BLaER1 (cell line): ENCODE results near the gene MIGA1.

Experiments used
- H3K27ac ChIP-seq: shearing (Covaris generic); formaldehyde crosslinking; 2 replicates; pipeline ENCODE4 v1.8.1; 2022
- H3K27me3 ChIP-seq: shearing (Covaris generic); formaldehyde crosslinking; 2 replicates; pipeline ENCODE4 v1.8.1; 2022
- H3K36me3 ChIP-seq: shearing (Covaris generic); formaldehyde crosslinking; 2 replicates; pipeline ENCODE4 v1.8.1; 2022
- H3K4me1 ChIP-seq: shearing (Covaris generic); formaldehyde crosslinking; 2 replicates; pipeline ENCODE4 v1.8.1; 2022
- H3K4me2 ChIP-seq: shearing (Covaris generic); formaldehyde crosslinking; 2 replicates; pipeline ENCODE4 v1.8.1; 2022
- H3K4me3 ChIP-seq: shearing (Covaris generic); formaldehyde crosslinking; 2 replicates; pipeline ENCODE4 v1.8.1; 2022
- H3K9ac ChIP-seq: shearing (Covaris generic); formaldehyde crosslinking; 2 replicates; pipeline ENCODE4 v1.8.1; 2022
- H3K9me3 ChIP-seq: shearing (Covaris generic); formaldehyde crosslinking; 2 replicates; pipeline ENCODE4 v1.8.1; 2022
- H4K20me1 ChIP-seq: shearing (Covaris generic); formaldehyde crosslinking; 2 replicates; pipeline ENCODE4 v1.8.1; 2022
- Cebpa-rat ChIP-seq: shearing (Covaris generic); IDR thresholded peaks from 2 replicates; pipeline ENCODE4 v1.8.1; 2022

MIGA1 gene

DNA sequence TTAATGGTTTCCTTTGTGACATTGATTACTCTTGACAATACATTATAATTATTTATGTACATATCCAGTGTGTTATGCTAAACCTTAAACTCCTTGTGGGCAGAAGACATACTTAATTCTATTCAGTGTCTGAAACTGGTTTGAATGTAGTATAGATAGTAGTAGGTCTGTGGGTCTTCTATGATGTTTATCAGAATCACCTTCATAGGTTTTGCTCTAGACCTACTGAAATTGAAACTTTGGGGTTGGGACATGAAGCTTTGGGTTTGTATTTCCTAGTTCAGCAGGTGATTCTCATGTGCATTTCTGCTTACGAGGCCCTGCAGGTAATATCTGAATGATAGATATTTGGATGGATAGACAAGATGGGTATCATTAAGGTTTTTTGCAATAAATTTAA lies 48.6 kb downstream of the MIGA1 start:
- Histone ChIP-seq H3K27me3 (no peaks in the 10 kb centered on the region), H3K36me3 (peaks cover 42% of the 10 kb centered on the region), H3K4me1 (peaks cover 8% of the 10 kb centered on the region), H3K4me3 (no peak overlapping the region), H3K9me3 (no peaks in the 10 kb centered on the region), H3K9ac (no peak overlapping the region), H3K27ac (no peak overlapping the region), H4K20me1 (no peaks in the 10 kb centered on the region), H3K4me2 (no peak overlapping the region)
- TF ChIP-seq Cebpa-rat: no peak

GRCh38 chr1:77829851-77830250 lies 50.4 kb downstream of the MIGA1 start:
- Histone ChIP-seq H3K36me3 (peaks cover 38% of the 10 kb centered on the region), H3K9me3 (no peaks in the 10 kb centered on the region), H3K4me1 (peaks cover 8% of the 10 kb centered on the region), H3K27me3 (no peaks in the 10 kb centered on the region), H3K4me3 (no peak overlapping the region), H4K20me1 (no peaks in the 10 kb centered on the region), H3K4me2 (0 out of 2 replicates have a peak overlapping the region, but pooled peaks have one; percentile 2), H3K27ac (no peak overlapping the region), H3K9ac (no peak overlapping the region)
- no peak for TF ChIP-seq Cebpa-rat

DNA sequence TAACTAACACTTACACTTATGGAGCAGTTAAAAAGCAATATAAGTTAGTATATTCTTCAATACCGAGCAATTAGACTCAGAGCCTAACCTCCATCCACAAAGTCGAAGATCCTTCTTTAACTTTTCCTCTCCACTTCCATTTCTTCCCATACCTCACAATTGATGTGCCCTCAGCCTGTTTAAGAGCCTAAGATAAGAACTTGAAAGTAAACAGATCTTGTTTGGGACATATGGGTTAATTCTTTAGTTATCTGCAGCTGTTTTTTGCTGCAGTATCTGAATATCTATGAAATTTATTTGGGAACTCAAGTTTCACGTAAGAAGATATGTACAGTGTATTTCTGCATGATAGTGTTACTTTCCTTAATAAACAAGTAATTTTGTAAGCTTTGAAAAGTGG lies 51.5 kb downstream of the MIGA1 start:
- no peaks in the 10 kb centered on the region for H4K20me1 ChIP-seq
- H3K36me3 ChIP-seq: peaks cover 33% of the 10 kb centered on the region
- TF ChIP-seq Cebpa-rat: no peak
- peaks cover 8% of the 10 kb centered on the region for H3K4me1 ChIP-seq
- H3K4me3 ChIP-seq: no peak overlapping the region
- no peaks in the 10 kb centered on the region for H3K27me3 ChIP-seq
- no peak overlapping the region for H3K9ac ChIP-seq
- no peaks in the 10 kb centered on the region for H3K9me3 ChIP-seq
- no peak overlapping the region for H3K4me2 ChIP-seq
- no peak overlapping the region for H3K27ac ChIP-seq

DNA sequence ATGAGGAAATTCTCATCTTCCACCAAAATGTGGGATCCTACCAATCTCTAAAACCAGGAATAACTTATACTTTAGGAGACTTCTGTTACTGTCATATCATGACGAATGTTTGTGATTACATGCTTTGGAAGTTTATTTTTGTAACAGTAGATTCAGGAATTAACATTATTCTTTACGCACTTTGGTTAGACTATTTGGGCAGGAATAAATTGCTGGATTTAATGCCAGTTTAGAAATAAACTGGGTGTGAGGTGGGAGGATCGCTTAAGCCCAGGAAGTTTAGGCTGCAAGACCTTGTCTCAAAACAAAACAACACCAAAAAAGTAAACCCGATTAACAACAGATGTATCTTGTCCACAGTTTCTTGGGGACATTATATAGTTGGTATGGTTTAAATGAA lies 52.1 kb downstream of the MIGA1 start:
- TF ChIP-seq Cebpa-rat: no peak
- H3K4me1 ChIP-seq: peaks cover 8% of the 10 kb centered on the region
- H3K27ac ChIP-seq: no peak overlapping the region
- H3K27me3 ChIP-seq: no peaks in the 10 kb centered on the region
- no peak overlapping the region for H3K4me3 ChIP-seq
- H4K20me1 ChIP-seq: no peaks in the 10 kb centered on the region
- no peak overlapping the region for H3K4me2 ChIP-seq
- peaks cover 29% of the 10 kb centered on the region for H3K36me3 ChIP-seq
- no peaks in the 10 kb centered on the region for H3K9me3 ChIP-seq
- H3K9ac ChIP-seq: no peak overlapping the region

GRCh38 chr1:77831976-77832711 lies 52.7 kb downstream of the MIGA1 start:
- H3K4me2 ChIP-seq: no peak overlapping the region
- no peak overlapping the region for H3K4me3 ChIP-seq
- no peaks in the 10 kb centered on the region for H3K27me3 ChIP-seq
- TF ChIP-seq Cebpa-rat: no peak
- peaks cover 8% of the 10 kb centered on the region for H3K4me1 ChIP-seq
- H3K36me3 ChIP-seq: peaks cover 23% of the 10 kb centered on the region
- no peak overlapping the region for H3K9ac ChIP-seq
- H3K27ac ChIP-seq: no peak overlapping the region
- H3K9me3 ChIP-seq: no peaks in the 10 kb centered on the region
- no peaks in the 10 kb centered on the region for H4K20me1 ChIP-seq

- peaks cover 8% of the 10 kb centered on the region for H3K4me1 ChIP-seq
- no peak overlapping the region for H3K27ac ChIP-seq
Observed at GRCh38 chr1:77832901-77833300, 53.5 kb downstream of the MIGA1 start.

DNA sequence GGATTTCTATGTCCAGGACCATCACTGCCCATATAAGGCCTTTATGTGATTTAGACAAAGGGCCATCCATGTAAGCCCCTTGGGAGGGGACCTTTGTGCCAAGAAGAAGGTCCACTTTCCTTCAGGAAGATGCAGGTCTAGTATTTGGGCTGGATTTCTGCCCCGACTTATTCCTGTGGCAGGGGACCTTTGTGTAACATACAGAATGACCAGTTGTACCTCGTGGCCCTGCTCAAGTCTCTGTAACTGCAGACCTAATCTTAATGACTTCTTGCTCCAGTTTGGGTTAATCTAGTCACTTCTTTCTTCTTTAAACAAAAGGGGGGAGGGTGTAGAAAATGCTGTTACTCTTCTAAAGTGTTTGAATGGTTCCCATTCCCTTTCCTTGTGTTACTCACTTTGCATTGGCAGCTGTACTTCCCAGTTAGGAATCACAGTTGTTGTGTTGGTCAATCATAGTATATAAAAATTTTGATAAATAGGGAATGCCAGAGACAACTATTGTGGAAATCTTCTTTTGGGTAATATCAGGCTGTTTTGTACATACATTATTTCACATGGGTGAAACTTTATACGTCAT lies 54.2 kb downstream of the MIGA1 start:
- no peaks in the 10 kb centered on the region for H3K9me3 ChIP-seq
- no peak for TF ChIP-seq Cebpa-rat
- no peak overlapping the region for H3K4me2 ChIP-seq
- no peaks in the 10 kb centered on the region for H3K27me3 ChIP-seq
- no peaks in the 10 kb centered on the region for H4K20me1 ChIP-seq
- H3K27ac ChIP-seq: no peak overlapping the region
- peaks cover 15% of the 10 kb centered on the region for H3K36me3 ChIP-seq
- no peak overlapping the region for H3K9ac ChIP-seq
- peaks cover 8% of the 10 kb centered on the region for H3K4me1 ChIP-seq
- no peak overlapping the region for H3K4me3 ChIP-seq

More at GRCh38 chr1:77832901-77833300, 53.5 kb downstream of the MIGA1 start:
- no peak overlapping the region for H3K9ac ChIP-seq
- no peak overlapping the region for H3K4me2 ChIP-seq
- no peaks in the 10 kb centered on the region for H4K20me1 ChIP-seq
- no peaks in the 10 kb centered on the region for H3K27me3 ChIP-seq
- no peak overlapping the region for H3K4me3 ChIP-seq
- no peak for TF ChIP-seq Cebpa-rat
- H3K36me3 ChIP-seq: peaks cover 16% of the 10 kb centered on the region
- H3K9me3 ChIP-seq: no peaks in the 10 kb centered on the region

GRCh38 chr1:77834771-77835334 lies 55.4 kb downstream of the MIGA1 start:
- H3K4me3 ChIP-seq: no peak overlapping the region
- no peaks in the 10 kb centered on the region for H4K20me1 ChIP-seq
- no peaks in the 10 kb centered on the region; the same call in 1 of the 2 replicates for H3K4me1 ChIP-seq
- no peak overlapping the region for H3K4me2 ChIP-seq
- TF ChIP-seq Cebpa-rat: no peak
- H3K36me3 ChIP-seq: peaks cover 19% of the 10 kb centered on the region
- no peaks in the 10 kb centered on the region for H3K27me3 ChIP-seq
- no peak overlapping the region for H3K9ac ChIP-seq
- H3K9me3 ChIP-seq: no peaks in the 10 kb centered on the region
- no peak overlapping the region for H3K27ac ChIP-seq

DNA sequence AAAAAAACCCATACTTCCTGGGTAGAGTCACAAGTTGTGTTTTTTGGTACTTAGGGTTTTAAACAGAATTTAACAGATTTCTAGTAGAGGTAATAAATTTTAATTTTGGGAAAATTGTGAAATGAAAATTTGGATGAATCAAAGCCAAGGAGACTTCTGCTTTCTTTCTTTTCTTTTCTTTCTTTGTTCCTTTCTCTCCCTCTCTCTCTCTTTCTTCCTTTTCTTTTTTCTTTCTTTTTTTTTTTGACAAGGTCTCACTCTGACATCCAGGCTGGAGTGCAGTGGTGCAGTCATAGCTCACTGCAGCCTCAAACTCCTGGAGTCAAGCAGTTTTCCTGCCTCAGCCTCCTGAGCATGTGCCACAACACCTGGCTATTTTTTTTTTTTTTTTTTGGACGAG lies 62.1 kb downstream of the MIGA1 start:
- no peak overlapping the region for H3K4me2 ChIP-seq
- H3K36me3 ChIP-seq: peaks cover 24% of the 10 kb centered on the region
- no peak overlapping the region for H3K27ac ChIP-seq
- H3K9me3 ChIP-seq: no peaks in the 10 kb centered on the region
- peaks cover 2% of the 10 kb centered on the region for H3K4me1 ChIP-seq
- no peak for TF ChIP-seq Cebpa-rat
- H4K20me1 ChIP-seq: no peaks in the 10 kb centered on the region
- no peak overlapping the region for H3K9ac ChIP-seq
- H3K4me3 ChIP-seq: no peak overlapping the region
- H3K27me3 ChIP-seq: no peaks in the 10 kb centered on the region

GRCh38 chr1:77845951-77846350 lies 66.5 kb downstream of the MIGA1 start:
- H3K9me3 ChIP-seq: no peaks in the 10 kb centered on the region
- H3K36me3 ChIP-seq: peaks cover 26% of the 10 kb centered on the region
- H3K27ac ChIP-seq: no peak overlapping the region
- no peak for TF ChIP-seq Cebpa-rat
- no peaks in the 10 kb centered on the region for H3K27me3 ChIP-seq
- H3K4me2 ChIP-seq: no peak overlapping the region
- no peaks in the 10 kb centered on the region for H4K20me1 ChIP-seq
- H3K4me3 ChIP-seq: no peak overlapping the region
- H3K9ac ChIP-seq: no peak overlapping the region
- peaks cover 20% of the 10 kb centered on the region for H3K4me1 ChIP-seq
